HCT116 (cell line): ENCODE data around the gene HECTD2. TPM values are rescaled to one million over a fixed set of nuclear protein-coding genes. Genes with fewer than 3 reads are reported as not detected.

Experiments used
- ATAC-seq: fragments of 200-7000 bp; cut with Tn5 transposase; 2 replicates; pipeline ENCODE4 v1.9.1; 2020; ENCODE audit warnings: mild to moderate bottlenecking, moderate library complexity
- BruUV-seq: library from RNA; stranded (reverse); fragments of 400-500 nt; replicated peaks from 2 replicates; lab custom pipeline; 2021; lab: Mats Ljungman, UMichigan
- CTCF ChIA-PET: fragments of 300-600 bp; sonication (Branson Sonifier 250); formaldehyde crosslinking; loops from one replicate; lab custom pipeline; 2021; ENCODE audit warnings: antibody characterized with exemption; lab: Charles Lee
- POLR2A ChIA-PET: fragments of 300-600, 350-600 bp; sonication (Branson Sonifier 250); formaldehyde crosslinking; loops from one replicate; lab custom pipeline; 2021; ENCODE audit warnings: antibody characterized with exemption; lab: Charles Lee
- RAD21 ChIA-PET, 2 experiments: fragments of 300-600 bp; sonication (Branson Sonifier 250); formaldehyde crosslinking; loops; one replicate each; lab custom pipeline; 2023; ENCODE audit warnings: low total read pairs in 2 of 2; ENCODE audit not compliant: uncharacterized antibody in 2 of 2, unreplicated experiment in 2 of 2, low non-redundant PET in 1 of 2; lab: Charles Lee
- DNase-seq: peaks from one replicate; pipeline ENCODE4 v3.0.0-alpha.2; 2010; ENCODE audit warnings: low read depth, low spot score
- H2AFZ ChIP-seq: fragments of 200-600 bp; shearing (Covaris generic), sonication (generic); 2 replicates; pipeline ENCODE4 v1.6.1; 2017; ENCODE audit warnings: low read depth, mixed run types, mixed read lengths, antibody characterized with exemption, low read length; ENCODE audit not compliant: poor library complexity, severe bottlenecking
- H3K27ac ChIP-seq: 2 replicates; pipeline ENCODE4 v1.5.1; 2012; ENCODE audit warnings: low read depth, low read length
- H3K27me3 ChIP-seq: fragments of 200-600 bp; sonication (generic); 2 replicates; pipeline ENCODE4 v1.6.1; 2016; ENCODE audit warnings: mixed run types, low read length, mixed read lengths; ENCODE audit not compliant: insufficient read depth
- H3K36me3 ChIP-seq, 2 experiments: fragments of 200-500 bp in 1 of 2; fragments of 200-600 bp in 1 of 2; sonication (Bioruptor generic) in 1 of 2; sonication (generic) in 1 of 2; 2 replicates each; pipeline versions ENCODE4 v1.5.1 to v1.6.1; 2014 to 2016; ENCODE audit warnings: low read length in 2 of 2, inconsistent platforms in 1 of 2, mixed read lengths in 1 of 2, mixed run types in 1 of 2; ENCODE audit not compliant: insufficient read depth in 2 of 2, control insufficient read depth in 1 of 2
- H3K4me1 ChIP-seq, 2 experiments: fragments of 200-600 bp in 1 of 2; sonication (generic) in 1 of 2; 2 replicates each; pipeline versions ENCODE4 v1.5.1 to v1.6.1; 2012 to 2017; ENCODE audit warnings: low read length in 2 of 2, inconsistent platforms in 1 of 2, mild to moderate bottlenecking in 1 of 2, mixed read lengths in 1 of 2, mixed run types in 1 of 2, moderate library complexity in 1 of 2; ENCODE audit not compliant: insufficient read depth in 2 of 2, control insufficient read depth in 1 of 2
- H3K4me2 ChIP-seq: fragments of 200-600 bp; sonication (generic); 2 replicates; pipeline ENCODE4 v1.6.1; 2017; ENCODE audit warnings: mixed run types, low read length, mixed read lengths
- H3K4me3 ChIP-seq, 2 experiments: fragments of 200-600 bp in 1 of 2; sonication (generic) in 1 of 2; replicated peaks in 1 of 2; 2 replicates each; pipeline ENCODE4 v1.5.1; 2011 to 2016; ENCODE audit warnings: low read length in 2 of 2, control low read depth in 1 of 2, low read depth in 1 of 2, mild to moderate bottlenecking in 1 of 2, mixed read lengths in 1 of 2, mixed run types in 1 of 2
- H3K79me2 ChIP-seq: fragments of 200-600 bp; sonication (generic); 2 replicates; pipeline ENCODE4 v1.6.1; 2017; ENCODE audit warnings: mild to moderate bottlenecking, mixed run types, low read length, moderate library complexity, mixed read lengths; ENCODE audit not compliant: insufficient read depth
- H3K9ac ChIP-seq: fragments of 200-600 bp; sonication (generic); 2 replicates; pipeline ENCODE4 v1.6.1; 2016; ENCODE audit warnings: low read length, mixed read lengths
- H3K9me2 ChIP-seq: fragments of 200-600 bp; sonication (generic), shearing (Covaris generic); 2 replicates; pipeline ENCODE4 v1.6.1; 2017; ENCODE audit warnings: mixed run types, mild to moderate bottlenecking, moderate library complexity; ENCODE audit not compliant: insufficient read depth
- H3K9me3 ChIP-seq, 2 experiments: fragments of 200-500 bp in 1 of 2; fragments of 200-600 bp in 1 of 2; sonication (Bioruptor generic) in 1 of 2; sonication (generic) in 1 of 2; 2 replicates each; pipeline ENCODE4 v1.6.1; 2014 to 2017; ENCODE audit warnings: low read length in 2 of 2, mixed read lengths in 2 of 2, inconsistent platforms in 1 of 2, low read depth in 1 of 2, mild to moderate bottlenecking in 1 of 2, mixed run types in 1 of 2, moderate library complexity in 1 of 2; ENCODE audit not compliant: control insufficient read depth in 1 of 2, insufficient read depth in 1 of 2
- H4K20me1 ChIP-seq: fragments of 200-600 bp; sonication (generic), shearing (Covaris generic); 2 replicates; pipeline ENCODE4 v1.6.1; 2017; ENCODE audit warnings: mixed run types, mild to moderate bottlenecking, moderate library complexity; ENCODE audit not compliant: insufficient read depth
- CBX3 ChIP-seq: IDR thresholded peaks from 2 replicates; pipeline ENCODE4 v1.6.1; 2012; ENCODE audit warnings: low read depth
- CEBPB ChIP-seq: IDR thresholded peaks from 2 replicates; pipeline ENCODE4 v1.6.1; 2012; ENCODE audit warnings: low read depth
- ELF1 ChIP-seq: IDR thresholded peaks from 2 replicates; pipeline ENCODE4 v1.6.1; 2012; ENCODE audit warnings: low read depth, borderline replicate concordance
- EZH2phosphoT487 ChIP-seq: fragments of 200-600 bp; IDR thresholded peaks from 2 replicates; pipeline ENCODE4 v1.6.1; 2018; ENCODE audit warnings: antibody characterized with exemption, borderline replicate concordance
- POLR2A ChIP-seq: IDR thresholded peaks from 2 replicates; pipeline ENCODE4 v1.7.0; 2011; ENCODE audit warnings: borderline replicate concordance; ENCODE audit not compliant: insufficient read depth, insufficient read length; ENCODE audit errors: extremely low read depth
- REST ChIP-seq: IDR thresholded peaks from 2 replicates; pipeline ENCODE4 v1.6.1; 2012; ENCODE audit warnings: low read depth
- SP1 ChIP-seq: IDR thresholded peaks from 2 replicates; pipeline ENCODE4 v1.6.1; 2012; ENCODE audit warnings: low read depth
- SRF ChIP-seq: IDR thresholded peaks from 2 replicates; pipeline ENCODE4 v1.6.1; 2012; ENCODE audit warnings: low read depth
- TCF7L2 ChIP-seq: IDR thresholded peaks from 2 replicates; pipeline ENCODE4 v1.7.0; 2011; ENCODE audit warnings: borderline replicate concordance, inconsistent platforms; ENCODE audit not compliant: insufficient read depth, insufficient read length; ENCODE audit errors: extremely low read depth
- YY1 ChIP-seq: IDR thresholded peaks from 2 replicates; pipeline ENCODE4 v1.6.1; 2011; ENCODE audit warnings: low read length, low read depth, moderate library complexity, mild to moderate bottlenecking; ENCODE audit not compliant: insufficient replicate concordance; ENCODE audit errors: extremely low read depth
- ZFX ChIP-seq: fragments of 450-650 bp; IDR thresholded peaks from 2 replicates; pipeline ENCODE4 v1.6.1; 2017
- intact Hi-C: fragments of 100-400 bp; cut with micrococcal nuclease; formaldehyde crosslinking; loops from 2 replicates; pipeline ENCODE4 v1.10.0; 2022
- total RNA-seq: library from RNA; stranded (reverse); gene quantifications from one replicate; pipeline ENCODE4 v1.2.1, GENCODE V29; 2021; ENCODE audit not compliant: unreplicated experiment
- TF ChIP-seq, protein P1 (sequence below): IDR thresholded peaks from 2 replicates; pipeline ENCODE4 v1.6.1; 2012

Gene HECTD2
- total RNA-seq, 1 experiment from 2014 or later = 3.0 TPM

- H3K9me2 ChIP-seq = no peaks in the 10 kb centered on the region
- no peak overlapping the region for H3K4me3 ChIP-seq
- intact Hi-C loops = no loop called here
- no peak overlapping the region for H3K4me2 ChIP-seq
- H3K9me3 ChIP-seq = no peaks in the 10 kb centered on the region; a peak in 1 of 4 replicates
- no peaks in the 10 kb centered on the region for H3K27me3 ChIP-seq
- no peak overlapping the region for H2AFZ ChIP-seq
- H3K9ac ChIP-seq = no peak overlapping the region
- RAD21 ChIA-PET = no interaction called here
- H4K20me1 ChIP-seq = no peaks in the 10 kb centered on the region
- no peak for ATAC-seq
- no peak for TF ChIP-seq ZFX
- TF ChIP-seq, all 23 proteins: peak for 0
- ChIA-PET CTCF (no interaction called here), POLR2A (no interaction called here)
- no peak for DNase-seq
- BruUV-seq = no TSS peak
- Histone ChIP-seq H3K4me1 (no peaks in the 10 kb centered on the region), H3K27ac (no peak overlapping the region), H3K79me2 (no peaks in the 10 kb centered on the region), H3K36me3 (no peaks in the 10 kb centered on the region)
These were observed 67.1 kb downstream of the HECTD2 start for GRCh38 chr10:91477236-91477635.

DNA sequence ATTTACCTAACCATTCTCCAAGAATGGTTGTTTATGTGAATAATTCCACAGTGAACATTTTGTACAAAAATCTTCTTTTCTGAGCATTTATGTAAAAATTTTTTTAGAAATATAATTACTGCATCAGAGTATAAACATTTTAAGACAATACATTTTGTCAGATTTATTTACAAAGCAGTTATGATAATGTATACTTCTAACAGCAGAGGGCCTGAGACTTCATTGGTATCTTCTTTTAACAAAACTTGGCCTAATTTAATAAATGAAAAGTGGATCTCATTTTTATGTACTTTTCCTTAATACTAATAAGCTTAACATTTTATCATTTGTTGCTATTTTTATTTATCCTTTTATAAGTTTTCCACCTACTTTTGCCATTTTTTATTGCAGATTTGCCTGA is 69.4 kb downstream of the HECTD2 start:
- Histone ChIP-seq H2AFZ (no peak overlapping the region), H3K4me1 (no peaks in the 10 kb centered on the region), H3K36me3 (no peaks in the 10 kb centered on the region), H3K9me3 (no peaks in the 10 kb centered on the region; a peak in 1 of 4 replicates), H3K27me3 (no peaks in the 10 kb centered on the region), H3K27ac (no peak overlapping the region), H3K4me2 (no peak overlapping the region), H3K9ac (no peak overlapping the region), H3K4me3 (no peak overlapping the region), H3K9me2 (no peaks in the 10 kb centered on the region), H3K79me2 (no peaks in the 10 kb centered on the region), H4K20me1 (no peaks in the 10 kb centered on the region)
- RAD21 ChIA-PET = no interaction called here
- DNase-seq (no peak), ATAC-seq (no peak)
- intact Hi-C loops = no loop called here
- TF ChIP-seq, protein P1, sequence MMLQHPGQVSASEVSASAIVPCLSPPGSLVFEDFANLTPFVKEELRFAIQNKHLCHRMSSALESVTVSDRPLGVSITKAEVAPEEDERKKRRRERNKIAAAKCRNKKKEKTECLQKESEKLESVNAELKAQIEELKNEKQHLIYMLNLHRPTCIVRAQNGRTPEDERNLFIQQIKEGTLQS = no peak
- TF ChIP-seq SP1 (no peak), CBX3 (no peak), SRF (no peak), EZH2phosphoT487 (no peak), TCF7L2 (no peak), YY1 (no peak), REST (no peak), POLR2A (no peak), CEBPB (no peak), ELF1 (no peak)
- BruUV-seq = no TSS peak
- POLR2A ChIA-PET = no interaction called here
- CTCF ChIA-PET = no interaction called here
